Neutrophil (primary cell): ENCODE results near the gene PLSCR4.

ENCODE experiments used
- H3K27ac ChIP-seq: fragments of 200-600 bp; sonication (generic); 2 replicates; pipeline ENCODE4 v1.5.1; 2016; ENCODE audit warnings: mild to moderate bottlenecking, moderate library complexity
- H3K27me3 ChIP-seq: fragments of 200-600 bp; sonication (generic); 2 replicates; pipeline ENCODE4 v1.6.0; 2016; ENCODE audit warnings: mild to moderate bottlenecking
- H3K36me3 ChIP-seq: fragments of 200-600 bp; sonication (generic); 2 replicates; pipeline ENCODE4 v1.5.1; 2017
- H3K4me1 ChIP-seq, 2 experiments: fragments of 200-600 bp in 1 of 2; sonication (generic) in 1 of 2; 1 replicate in 1 of 2; 2 replicates in 1 of 2; pipeline versions ENCODE4 v1.5.1 to v1.6.1; 2013 to 2016; ENCODE audit warnings: low read depth in 1 of 2, low read length in 1 of 2, mild to moderate bottlenecking in 1 of 2, moderate library complexity in 1 of 2; ENCODE audit not compliant: control insufficient read depth in 1 of 2, insufficient read depth in 1 of 2
- H3K4me3 ChIP-seq, 2 experiments: fragments of 200-600 bp in 1 of 2; sonication (generic) in 1 of 2; 1 replicate in 1 of 2; 2 replicates in 1 of 2; pipeline ENCODE4 v1.5.1; 2013 to 2016; ENCODE audit warnings: low read depth in 1 of 2, low read length in 1 of 2, mild to moderate bottlenecking in 1 of 2, moderate library complexity in 1 of 2
- H3K9me3 ChIP-seq: fragments of 200-600 bp; sonication (generic); 2 replicates; pipeline ENCODE4 v1.5.1; 2016
- CTCF ChIP-seq: fragments of 200-600 bp; sonication (generic); IDR thresholded peaks from 2 replicates; pipeline ENCODE4 v1.5.1; 2016; ENCODE audit warnings: antibody characterized with exemption

PLSCR4 gene

DNA sequence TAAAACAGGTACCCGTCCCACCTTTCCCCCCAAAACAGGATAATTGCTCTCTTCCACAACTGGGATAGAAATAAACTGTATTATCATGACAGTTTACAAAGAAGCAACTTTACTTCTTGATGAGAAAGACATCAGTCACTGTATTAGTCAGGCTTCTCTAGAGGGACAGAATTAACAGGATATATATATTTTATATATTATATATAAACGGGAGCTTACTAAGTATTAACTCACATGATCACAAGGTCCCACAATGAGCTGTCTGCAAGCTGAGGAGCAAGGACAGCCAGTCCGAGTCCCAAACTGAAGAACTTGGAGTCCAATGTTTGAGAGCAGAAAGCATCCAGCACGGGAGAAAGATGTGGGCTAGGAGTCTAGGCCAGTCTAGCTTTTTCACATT lies 18.4 kb upstream of the PLSCR4 start:
- no peak overlapping the region for H3K27ac ChIP-seq
- H3K36me3 ChIP-seq = no peaks in the 10 kb centered on the region

GRCh38 chr3:146268535-146269219 lies 17.8 kb upstream of the PLSCR4 start:
- H3K4me1 ChIP-seq = no peaks in the 10 kb centered on the region
- H3K27ac ChIP-seq = no peak overlapping the region
- H3K27me3 ChIP-seq = no peaks in the 10 kb centered on the region
- no peak for TF ChIP-seq CTCF
- no peaks in the 10 kb centered on the region for H3K36me3 ChIP-seq
- no peak overlapping the region for H3K4me3 ChIP-seq
- H3K9me3 ChIP-seq = no peaks in the 10 kb centered on the region

More for the DNA sequence above, 18.4 kb upstream of the PLSCR4 start:
- Histone ChIP-seq H3K4me1 (no peaks in the 10 kb centered on the region), H3K27me3 (no peaks in the 10 kb centered on the region), H3K9me3 (no peaks in the 10 kb centered on the region), H3K4me3 (no peak overlapping the region)
- no peak for TF ChIP-seq CTCF

DNA sequence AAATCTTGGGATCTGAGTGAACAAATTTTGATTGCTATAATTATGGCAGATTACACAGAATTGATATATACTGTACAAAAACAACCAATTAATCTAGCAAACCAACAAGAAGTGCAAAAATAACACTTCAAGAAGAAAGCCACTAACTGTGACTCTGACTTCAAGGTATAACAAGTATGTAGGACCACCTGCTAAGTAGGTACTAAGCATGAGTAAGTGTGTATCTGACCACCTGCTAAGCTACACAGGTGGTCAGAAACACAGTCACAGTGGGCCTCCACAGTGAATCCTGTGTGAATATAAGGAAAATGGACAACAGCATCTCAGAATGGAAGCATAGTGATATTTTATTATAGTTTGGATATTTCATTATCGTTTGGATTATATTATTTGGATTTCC lies 14.8 kb upstream of the PLSCR4 start:
- no peak for TF ChIP-seq CTCF
- no peak overlapping the region for H3K27ac ChIP-seq

GRCh38 chr3:146262371-146263110 lies 11.6 kb upstream of the PLSCR4 start:
- H3K27ac ChIP-seq = no peak overlapping the region
- no peaks in the 10 kb centered on the region for H3K4me1 ChIP-seq
- H3K36me3 ChIP-seq = no peaks in the 10 kb centered on the region
- H3K27me3 ChIP-seq = no peaks in the 10 kb centered on the region
- no peak for TF ChIP-seq CTCF
- H3K9me3 ChIP-seq = no peaks in the 10 kb centered on the region
- no peak overlapping the region for H3K4me3 ChIP-seq

More for the DNA sequence above, 14.8 kb upstream of the PLSCR4 start:
- Histone ChIP-seq H3K4me3 (no peak overlapping the region), H3K9me3 (no peaks in the 10 kb centered on the region), H3K4me1 (no peaks in the 10 kb centered on the region), H3K36me3 (no peaks in the 10 kb centered on the region), H3K27me3 (no peaks in the 10 kb centered on the region)

DNA sequence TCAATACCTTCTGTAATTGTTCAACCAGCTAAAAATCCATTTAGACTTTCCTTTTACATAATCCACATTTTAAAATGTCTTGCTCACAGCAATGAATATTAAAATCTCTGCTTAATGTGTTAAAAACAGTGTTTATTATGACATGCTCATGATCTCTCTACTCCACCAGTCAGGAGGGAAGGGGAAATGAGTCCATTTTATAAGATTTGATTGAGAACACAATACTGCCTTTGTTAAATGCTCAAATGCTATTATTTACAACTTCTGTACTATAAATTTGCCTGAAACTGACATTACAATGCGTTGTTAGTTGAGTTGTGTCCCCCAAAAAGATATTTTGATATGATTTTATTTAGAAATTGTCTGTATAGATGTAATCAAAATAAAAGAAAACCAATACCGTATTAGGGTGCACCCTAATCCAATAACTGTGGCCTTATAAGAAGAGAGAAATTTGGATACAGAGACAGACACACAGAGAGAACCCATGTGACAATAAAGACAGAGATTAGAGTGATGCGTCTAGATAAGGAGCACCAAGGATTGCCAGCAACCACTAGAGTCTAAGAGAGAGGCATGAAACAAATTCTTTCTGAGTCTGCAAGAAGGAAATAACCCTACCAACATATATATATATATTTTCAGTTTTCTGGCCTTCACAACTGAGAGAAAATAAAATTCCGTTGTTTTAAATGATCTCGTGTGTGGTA lies 9.1 kb upstream of the PLSCR4 start:
- Histone ChIP-seq H3K27ac (no peak overlapping the region), H3K27me3 (no peaks in the 10 kb centered on the region), H3K4me3 (no peak overlapping the region), H3K36me3 (no peaks in the 10 kb centered on the region), H3K4me1 (no peaks in the 10 kb centered on the region), H3K9me3 (no peaks in the 10 kb centered on the region)
- no peak for TF ChIP-seq CTCF
